HG03196 (cell line): ENCODE measurements around the gene CHAF1A.

Experiments
- ATAC-seq: cut with Tn5 transposase; IDR thresholded peaks from one replicate; pipeline ENCODE4 v1.9.1; 2021; ENCODE audit not compliant: unreplicated experiment

The CHAF1A gene

GRCh38 chr19:4402171-4403004, at the start of gene CHAF1A:
CHAF1A (plus strand) TSS chr19:4402640; CDS start chr19:4402763, 123 bp downstream.
- peak; percentile 80 for ATAC-seq

GRCh38 chr19:4352701-4353121, 49.7 kb upstream of the CHAF1A start:
- no peak for ATAC-seq

GRCh38 chr19:4354282-4354681, 48.2 kb upstream of the CHAF1A start:
- ATAC-seq: no peak

GRCh38 chr19:4354897-4355296, 47.5 kb upstream of the CHAF1A start:
- ATAC-seq: no peak

GRCh38 chr19:4357095-4357797, 45.2 kb upstream of the CHAF1A start:
- no peak for ATAC-seq

GRCh38 chr19:4357921-4358326, 44.5 kb upstream of the CHAF1A start:
- ATAC-seq: no peak

GRCh38 chr19:4358709-4359626, 43.5 kb upstream of the CHAF1A start:
- ATAC-seq: no peak

GRCh38 chr19:4359627-4360000, 42.8 kb upstream of the CHAF1A start:
- no peak for ATAC-seq

GRCh38 chr19:4360081-4360569, 42.3 kb upstream of the CHAF1A start:
- ATAC-seq: no peak

- ATAC-seq: no peak
These were observed 41.7 kb upstream of the CHAF1A start for GRCh38 chr19:4360641-4361151.

- no peak for ATAC-seq
These were observed 41.0 kb upstream of the CHAF1A start for GRCh38 chr19:4361152-4362046.

GRCh38 chr19:4362101-4362828, 40.2 kb upstream of the CHAF1A start:
- no peak for ATAC-seq

GRCh38 chr19:4362831-4363545, 39.5 kb upstream of the CHAF1A start:
- ATAC-seq: no peak

- ATAC-seq: no peak
These were observed 38.7 kb upstream of the CHAF1A start for GRCh38 chr19:4363571-4364304.

GRCh38 chr19:4365341-4365740, 37.1 kb upstream of the CHAF1A start:
- no peak for ATAC-seq

GRCh38 chr19:4365791-4366665, 36.4 kb upstream of the CHAF1A start:
- no peak for ATAC-seq
